ENCODE data around the gene SYCE3.

Gene SYCE3

GRCh38 chr22:50526834-50527801 is 35.6 kb downstream of the SYCE3 start:
- peak overlapping the region; percentile 99 for H3K27ac ChIP-seq
- TF ChIP-seq ZFX (IDR thresholded peaks at IDR 0.05; ENCODE audit: borderline replicate concordance) (no peak), CTCF (IDR thresholded peaks at IDR 0.05) (no peak)

- TF ChIP-seq CTCF (IDR thresholded peaks at IDR 0.05) (peak; percentile 56), ZFX (IDR thresholded peaks at IDR 0.05; ENCODE audit: borderline replicate concordance) (no peak)
- H3K27ac ChIP-seq: peak overlapping the region; percentile 99
Measured at GRCh38 chr22:50526108-50526833, 36.4 kb downstream of the SYCE3 start.

GRCh38 chr22:50525858-50526107 is 36.9 kb downstream of the SYCE3 start:
- peak overlapping the region; percentile 99 for H3K27ac ChIP-seq
- TF ChIP-seq ZFX (IDR thresholded peaks at IDR 0.05; ENCODE audit: borderline replicate concordance) (no peak), CTCF (IDR thresholded peaks at IDR 0.05) (peak; percentile 45)

GRCh38 chr22:50525104-50525857 is 37.4 kb downstream of the SYCE3 start, which contains the start of gene SCO2:
TSS of gene SCO2 (minus strand) at chr22:50525598. CDS start at chr22:50524411, 1,187 bp downstream.
- peak within 1 kb of the TSS; percentile 99 for H3K27ac ChIP-seq
- TF ChIP-seq CTCF (IDR thresholded peaks at IDR 0.05) (no peak), ZFX (IDR thresholded peaks at IDR 0.05; ENCODE audit: borderline replicate concordance) (no peak)

GRCh38 chr22:50524676-50525103 is 38.0 kb downstream of the SYCE3 start:
- TF ChIP-seq CTCF (IDR thresholded peaks at IDR 0.05) (no peak), ZFX (IDR thresholded peaks at IDR 0.05; ENCODE audit: borderline replicate concordance) (no peak)
- peak overlapping the region; percentile 99 for H3K27ac ChIP-seq

- no peak for TF ChIP-seq ZFX (IDR thresholded peaks at IDR 0.05; ENCODE audit: borderline replicate concordance)
- no peak for TF ChIP-seq CTCF (IDR thresholded peaks at IDR 0.05)
- H3K27ac ChIP-seq: peak overlapping the region; percentile 99
Measured at GRCh38 chr22:50523806-50524675, 38.7 kb downstream of the SYCE3 start.
